GM13976 (cell line): ENCODE results near the gene UNC13C.

Experiments used
- DNase-seq: peaks from one replicate; pipeline ENCODE4 v3.0.0; 2012; ENCODE audit warnings: low spot score
- in situ Hi-C: fragments of 300-500 bp; cut with MboI; formaldehyde crosslinking; loops from one replicate; pipeline ENCODE4 v1.12.0; 2022; ENCODE audit warnings: low sequenced_read_pairs, mixed read lengths, inconsistent platforms; ENCODE audit not compliant: unreplicated experiment
- TF ChIP-seq, protein P1 (sequence below): IDR thresholded peaks from 2 replicates; pipeline ENCODE4 v1.5.1; 2012; ENCODE audit warnings: borderline replicate concordance, mild to moderate bottlenecking; ENCODE audit not compliant: insufficient read depth; ENCODE audit errors: extremely low read depth, missing control alignments, control extremely low read depth

Gene UNC13C

DNA sequence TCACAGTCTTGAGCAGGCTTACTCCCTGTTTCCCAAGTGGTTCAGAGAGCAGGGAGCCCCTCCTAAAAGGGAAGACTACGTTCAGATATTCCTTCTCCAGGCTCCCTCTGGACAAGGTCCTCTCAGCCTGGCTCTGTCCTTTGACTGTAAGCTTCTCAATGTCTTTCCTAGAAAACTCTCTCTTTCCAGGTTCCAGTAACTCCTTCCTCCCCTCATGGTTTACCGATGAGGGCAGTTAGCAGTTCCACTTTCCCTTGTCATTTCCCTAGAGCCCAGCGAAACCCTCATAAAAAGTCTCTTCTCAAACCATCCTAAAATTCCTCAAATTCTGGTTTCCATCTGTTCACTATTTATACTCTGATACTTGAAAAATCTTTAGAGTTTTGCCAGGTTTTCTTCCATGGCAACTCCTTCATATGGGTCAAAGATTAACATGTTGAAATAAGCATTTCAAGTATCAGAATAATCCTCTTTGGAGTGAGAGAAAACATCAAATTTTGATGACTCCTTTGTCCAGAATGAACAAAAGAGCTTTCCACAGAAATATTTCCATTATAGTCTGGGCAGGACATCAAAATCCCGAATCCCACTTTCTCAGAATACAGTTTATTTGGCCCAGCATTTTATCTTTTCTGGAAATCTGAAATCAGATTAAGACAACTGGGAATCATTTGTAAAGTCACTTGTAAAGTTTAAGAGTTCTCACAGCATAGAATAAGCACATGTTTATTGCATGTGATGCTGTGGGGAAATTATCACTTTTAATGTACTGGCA is 599.4 kb downstream of the UNC13C start:
- in situ Hi-C loops = no loop called here
- no peak for DNase-seq
- TF ChIP-seq, protein P1, sequence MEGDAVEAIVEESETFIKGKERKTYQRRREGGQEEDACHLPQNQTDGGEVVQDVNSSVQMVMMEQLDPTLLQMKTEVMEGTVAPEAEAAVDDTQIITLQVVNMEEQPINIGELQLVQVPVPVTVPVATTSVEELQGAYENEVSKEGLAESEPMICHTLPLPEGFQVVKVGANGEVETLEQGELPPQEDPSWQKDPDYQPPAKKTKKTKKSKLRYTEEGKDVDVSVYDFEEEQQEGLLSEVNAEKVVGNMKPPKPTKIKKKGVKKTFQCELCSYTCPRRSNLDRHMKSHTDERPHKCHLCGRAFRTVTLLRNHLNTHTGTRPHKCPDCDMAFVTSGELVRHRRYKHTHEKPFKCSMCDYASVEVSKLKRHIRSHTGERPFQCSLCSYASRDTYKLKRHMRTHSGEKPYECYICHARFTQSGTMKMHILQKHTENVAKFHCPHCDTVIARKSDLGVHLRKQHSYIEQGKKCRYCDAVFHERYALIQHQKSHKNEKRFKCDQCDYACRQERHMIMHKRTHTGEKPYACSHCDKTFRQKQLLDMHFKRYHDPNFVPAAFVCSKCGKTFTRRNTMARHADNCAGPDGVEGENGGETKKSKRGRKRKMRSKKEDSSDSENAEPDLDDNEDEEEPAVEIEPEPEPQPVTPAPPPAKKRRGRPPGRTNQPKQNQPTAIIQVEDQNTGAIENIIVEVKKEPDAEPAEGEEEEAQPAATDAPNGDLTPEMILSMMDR = no peak

DNA sequence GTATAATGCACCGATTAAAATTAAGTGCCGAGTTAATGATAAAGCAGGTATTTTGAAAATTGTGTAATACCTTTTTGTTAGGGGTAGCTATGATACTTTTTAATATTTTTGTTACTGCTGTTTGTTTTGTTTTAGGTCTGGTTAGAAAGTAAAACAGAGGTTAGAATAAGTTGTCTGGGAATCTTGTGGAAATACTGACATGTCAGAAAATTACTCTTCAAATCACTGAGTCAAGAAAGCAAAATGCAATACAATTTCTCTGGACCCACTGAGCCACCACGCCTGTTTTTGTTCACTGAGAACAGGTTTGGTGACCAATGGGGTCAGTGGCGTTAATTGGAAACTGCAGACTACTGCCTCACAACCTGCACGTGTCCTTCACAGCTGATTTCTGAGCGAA is 601.6 kb downstream of the UNC13C start:
- in situ Hi-C loops = no loop called here
- DNase-seq = no peak
- TF ChIP-seq, protein P1 = no peak

DNA sequence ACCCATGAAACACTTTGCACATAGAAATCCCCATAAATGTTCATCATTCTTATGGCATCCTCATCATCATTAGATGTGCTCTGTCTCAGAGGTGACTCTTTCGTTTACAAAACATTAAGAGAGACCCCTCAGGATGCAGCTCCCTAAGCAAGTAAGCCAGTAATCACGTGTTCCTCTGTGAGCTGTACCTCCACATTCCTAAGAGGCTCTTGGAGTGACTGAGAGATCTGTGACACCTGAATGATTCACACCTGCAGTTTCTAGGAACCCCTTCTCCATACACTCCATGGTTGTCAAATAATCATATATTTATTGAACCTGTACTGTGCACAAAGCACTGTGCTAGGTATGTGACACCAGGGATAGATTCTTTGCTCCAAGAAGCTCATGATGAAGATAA is 602.4 kb downstream of the UNC13C start:
- in situ Hi-C loops = no loop called here
- DNase-seq = no peak
- TF ChIP-seq, protein P1 = no peak

DNA sequence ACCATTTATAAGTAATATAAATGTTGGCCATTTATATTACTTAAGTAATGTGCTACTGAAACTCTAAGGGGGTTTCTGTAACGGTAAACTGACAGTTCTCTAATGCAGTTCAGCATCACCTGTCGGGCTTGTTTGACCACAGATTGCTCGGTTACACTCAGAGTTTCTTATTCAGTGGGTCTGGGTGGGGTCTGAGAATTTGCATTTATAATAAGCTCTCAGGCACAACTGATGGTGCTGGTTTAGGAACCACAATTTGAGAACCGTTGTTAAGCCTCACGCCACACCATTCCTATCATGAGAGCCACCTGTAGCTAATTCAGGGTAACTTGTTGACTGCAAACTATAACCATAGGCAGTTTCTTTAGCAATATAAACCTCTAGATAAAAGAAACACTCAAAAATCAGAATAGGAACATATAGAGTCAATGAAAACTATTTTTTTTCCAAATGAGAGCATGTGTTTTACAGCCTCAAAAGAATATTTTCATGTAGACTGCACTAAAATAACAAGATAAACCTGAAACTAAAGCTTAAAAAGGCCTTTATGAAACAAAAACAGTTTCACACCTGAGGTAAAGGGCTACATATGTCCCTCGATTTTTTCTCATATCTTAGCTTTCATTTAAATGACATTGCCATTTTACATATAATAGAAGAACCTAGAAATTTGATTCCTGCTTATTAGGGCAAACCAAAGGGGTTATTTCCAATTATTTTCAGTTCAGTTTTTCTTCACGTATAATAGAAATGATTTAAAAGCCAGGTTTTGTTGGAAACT is 604.8 kb downstream of the UNC13C start:
- TF ChIP-seq, protein P1 = no peak
- in situ Hi-C loops = no loop called here
- DNase-seq = peak; percentile 8

DNA sequence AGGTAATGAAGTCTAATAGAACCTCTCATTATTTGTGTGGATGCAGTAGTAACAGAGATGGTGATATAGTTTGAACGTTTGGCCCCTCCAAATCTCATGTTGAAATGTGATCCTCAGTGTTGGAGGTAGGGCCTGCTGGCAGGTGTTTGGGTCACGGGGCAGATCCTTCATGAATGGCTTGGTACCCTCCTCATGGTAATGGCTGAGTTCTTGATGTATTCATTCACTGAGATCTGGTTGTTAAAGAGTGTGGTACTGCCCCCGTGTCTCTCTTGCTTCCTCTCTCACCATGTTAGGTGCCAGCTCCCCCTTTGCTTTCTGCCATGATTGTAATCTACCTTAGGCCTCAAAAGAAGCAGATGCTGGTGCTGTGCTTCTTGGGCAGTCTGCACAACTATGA is 606.8 kb downstream of the UNC13C start:
- TF ChIP-seq, protein P1 = no peak
- in situ Hi-C loops = no loop called here
- no peak for DNase-seq

DNA sequence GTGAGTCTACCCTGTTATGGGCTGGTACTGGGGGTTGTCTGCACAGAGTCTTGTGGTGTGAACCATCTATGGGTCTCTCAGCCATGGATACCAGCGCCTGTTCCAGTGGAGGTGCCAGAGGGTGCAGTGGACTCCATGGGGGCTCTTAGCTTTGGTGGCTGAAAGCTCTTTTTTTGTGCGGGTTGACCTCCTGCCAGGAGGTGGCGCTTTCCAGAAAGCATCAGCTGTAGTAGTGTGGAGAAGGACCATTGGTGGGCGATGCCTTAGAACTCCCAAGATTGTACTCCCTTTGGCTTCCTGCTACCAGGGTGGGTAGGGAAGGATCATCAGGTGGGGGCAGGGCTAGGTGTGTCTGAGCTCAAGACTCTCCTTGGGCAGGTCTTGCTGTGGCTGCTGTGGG is 615.9 kb downstream of the UNC13C start:
- in situ Hi-C loops = no loop called here
- DNase-seq = no peak
- TF ChIP-seq, protein P1 = no peak

DNA sequence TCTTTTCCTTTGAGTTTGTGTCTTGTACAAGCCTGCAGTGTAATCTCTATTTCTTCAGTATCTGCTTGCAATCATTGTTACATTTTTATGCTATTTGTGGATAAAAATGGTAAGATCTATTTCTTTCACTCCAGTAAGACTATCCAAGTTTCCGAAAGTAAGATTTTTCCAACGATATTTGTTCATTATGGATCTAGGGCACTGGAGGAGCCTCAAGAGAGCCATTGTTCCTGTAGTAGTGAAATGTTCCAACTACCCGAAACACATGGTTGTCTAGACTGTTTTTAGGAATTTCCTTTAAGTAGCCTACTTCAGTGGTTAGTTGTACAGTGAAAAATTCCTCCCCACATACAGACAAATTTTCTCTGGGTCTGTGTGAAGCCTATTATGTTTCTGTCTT is 621.1 kb downstream of the UNC13C start:
- TF ChIP-seq, protein P1 = no peak
- in situ Hi-C loops = no loop called here
- DNase-seq = no peak
